ENCODE results near the gene IL17C.

- TF ChIP-seq CTCF (IDR thresholded peaks at IDR 0.05) (no peak), POLR2A (IDR thresholded peaks at IDR 0.05) (no peak)
Measured at GRCh38 chr16:88631384-88631783, 7.0 kb upstream of the IL17C start.
